Gastroesophageal sphincter (tissue), 4 donors: Measurements from ENCODE around the gene GALNT12. TPM values are rescaled to one million over a fixed set of nuclear protein-coding genes. Genes with fewer than 3 reads are reported as not detected.

Source experiments
- ATAC-seq: fragments of 150-250 bp; one replicate; pipeline ENCODE4 v1.9.1; 2016; ENCODE audit warnings: mild to moderate bottlenecking, moderate library complexity
- H3K27ac ChIP-seq, 4 donors: fragments of 200-600 bp; sonication (generic) in 3 of 4; 1 replicate in 3 of 4; 2 replicates in 1 of 4; pipeline ENCODE4 v1.5.1; 2016 to 2019
- H3K27me3 ChIP-seq: fragments of 200-600 bp; sonication (generic); one replicate; pipeline ENCODE4 v1.5.1; 2019
- H3K36me3 ChIP-seq, 2 donors: fragments of 200-600 bp; sonication (generic); one replicate each; pipeline ENCODE4 v1.5.1; 2019; ENCODE audit warnings: control low read depth in 1 of 2
- H3K4me1 ChIP-seq, 3 donors: fragments of 200-600 bp; sonication (generic); 1 replicate in 2 of 3; 2 replicates in 1 of 3; pipeline ENCODE4 v1.5.1; 2016 to 2019; ENCODE audit warnings: control low read depth in 2 of 3
- H3K4me3 ChIP-seq, 2 donors: fragments of 200-600 bp; sonication (generic); one replicate each; pipeline ENCODE4 v1.5.1; 2019; ENCODE audit warnings: mild to moderate bottlenecking in 1 of 2, moderate library complexity in 1 of 2
- H3K9me3 ChIP-seq, 3 donors: fragments of 200-600 bp; sonication (generic); one replicate each; pipeline ENCODE4 v1.5.1; 2017 to 2019; ENCODE audit warnings: control low read depth in 2 of 3
- EP300 ChIP-seq: sonication (generic); formaldehyde crosslinking; IDR thresholded peaks from one replicate; pipeline ENCODE4 v1.6.1; 2017; ENCODE audit warnings: antibody characterized with exemption, mild to moderate bottlenecking
- POLR2A ChIP-seq, 2 donors: fragments of 450-650 bp; IDR thresholded peaks; one replicate each; pipeline ENCODE4 v1.6.1; 2017; ENCODE audit warnings: antibody characterized with exemption in 2 of 2, mild to moderate bottlenecking in 2 of 2, moderate library complexity in 1 of 2
- POLR2AphosphoS5 ChIP-seq: sonication (generic); formaldehyde crosslinking; IDR thresholded peaks from one replicate; pipeline ENCODE4 v1.6.1; 2017; ENCODE audit warnings: antibody characterized with exemption
- WGBS, 2 donors: methylation state at CpG; one replicate each; pipeline ENCODE4 v1.1.5; 2018; ENCODE audit warnings: low coverage in 1 of 2; 5-methylcytosine and 5-hydroxymethylcytosine counted together
- total RNA-seq, 4 donors: library from RNA; depleted of rRNA; stranded (reverse); fragments of >200 nt; gene quantifications; one replicate each; pipeline ENCODE4 v1.1.0, GENCODE V29; 2016
- TF ChIP-seq, protein P1 (sequence below), 4 experiments: fragments of 200-600 bp in 2 of 4; fragments of 450-650 bp in 2 of 4; sonication (generic) in 1 of 4; IDR thresholded peaks; one replicate each; pipeline ENCODE4 v1.5.1; 2017 to 2019; ENCODE audit warnings: antibody characterized with exemption in 4 of 4, mild to moderate bottlenecking in 2 of 4, moderate library complexity in 2 of 4

The GALNT12 gene
- total RNA-seq, 4 donors from 2014 or later, result 13.7 to 34.6 (median 15.2) TPM

GRCh38 chr9:98784831-98785806 lies 22.4 kb upstream of the GALNT12 start:
- 60 to 61% methylated on average over 5 to 7 of the region's 11 CpGs for WGBS, 2 donors
- Histone ChIP-seq H3K4me3 (no peak overlapping the region), H3K36me3 (peaks cover 0 to 66% of the 10 kb centered on the region in 2 donors), H3K27me3 (no peaks in the 10 kb centered on the region), H3K27ac (no peak overlapping the region), H3K9me3 (no peaks in the 10 kb centered on the region), H3K4me1 (no peaks in the 10 kb centered on the region)
- TF ChIP-seq, protein P1, sequence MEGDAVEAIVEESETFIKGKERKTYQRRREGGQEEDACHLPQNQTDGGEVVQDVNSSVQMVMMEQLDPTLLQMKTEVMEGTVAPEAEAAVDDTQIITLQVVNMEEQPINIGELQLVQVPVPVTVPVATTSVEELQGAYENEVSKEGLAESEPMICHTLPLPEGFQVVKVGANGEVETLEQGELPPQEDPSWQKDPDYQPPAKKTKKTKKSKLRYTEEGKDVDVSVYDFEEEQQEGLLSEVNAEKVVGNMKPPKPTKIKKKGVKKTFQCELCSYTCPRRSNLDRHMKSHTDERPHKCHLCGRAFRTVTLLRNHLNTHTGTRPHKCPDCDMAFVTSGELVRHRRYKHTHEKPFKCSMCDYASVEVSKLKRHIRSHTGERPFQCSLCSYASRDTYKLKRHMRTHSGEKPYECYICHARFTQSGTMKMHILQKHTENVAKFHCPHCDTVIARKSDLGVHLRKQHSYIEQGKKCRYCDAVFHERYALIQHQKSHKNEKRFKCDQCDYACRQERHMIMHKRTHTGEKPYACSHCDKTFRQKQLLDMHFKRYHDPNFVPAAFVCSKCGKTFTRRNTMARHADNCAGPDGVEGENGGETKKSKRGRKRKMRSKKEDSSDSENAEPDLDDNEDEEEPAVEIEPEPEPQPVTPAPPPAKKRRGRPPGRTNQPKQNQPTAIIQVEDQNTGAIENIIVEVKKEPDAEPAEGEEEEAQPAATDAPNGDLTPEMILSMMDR (IDR thresholded peaks at IDR 0.05), result no peak
- TF ChIP-seq POLR2AphosphoS5 (no peak), POLR2A (IDR thresholded peaks at IDR 0.05) (no peak), EP300 (no peak)
- peak; percentile 23 for ATAC-seq

DNA sequence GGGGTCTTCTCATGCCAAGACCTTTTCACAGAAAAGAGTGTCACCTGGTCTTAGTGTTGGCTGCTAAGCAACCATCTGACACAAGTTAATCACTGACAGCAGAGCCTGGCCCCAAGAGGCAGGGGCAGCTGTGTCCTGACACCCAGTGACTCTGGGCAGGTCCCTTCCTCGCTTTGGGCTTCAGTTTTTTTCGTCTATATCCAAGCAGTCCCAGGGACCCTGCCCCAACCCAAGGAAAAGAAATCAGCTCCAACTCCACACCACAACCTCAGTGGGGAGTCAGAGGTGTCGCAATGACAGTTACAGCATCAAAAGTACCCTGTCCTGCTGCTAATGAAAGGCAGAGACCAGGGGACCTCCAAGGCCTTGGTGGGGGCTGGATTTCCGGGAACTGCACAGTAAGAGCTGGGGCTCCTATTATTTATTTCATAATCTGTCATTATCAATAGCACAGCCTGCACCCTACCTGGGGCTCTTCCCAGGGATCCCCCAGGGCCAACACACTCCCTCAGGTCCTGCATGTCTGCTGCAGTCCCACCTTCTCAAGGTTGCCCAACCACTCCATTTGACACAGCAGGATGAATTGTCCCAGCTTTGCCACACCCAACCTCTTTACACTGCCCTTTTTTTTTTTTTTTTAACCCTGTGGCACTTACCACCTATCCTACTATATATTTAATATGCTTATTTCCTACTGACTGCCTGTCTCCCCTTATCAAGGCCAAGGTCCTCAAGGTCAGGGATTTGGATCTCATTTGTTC lies 20.5 kb upstream of the GALNT12 start:
- Histone ChIP-seq H3K27ac (no peak overlapping the region), H3K36me3 (peaks cover 0 to 52% of the 10 kb centered on the region in 2 donors), H3K4me3 (no peak overlapping the region), H3K27me3 (no peaks in the 10 kb centered on the region), H3K9me3 (no peaks in the 10 kb centered on the region), H3K4me1 (peaks cover 0 to 15% (median 0%) of the 10 kb centered on the region in 3 donors)
- TF ChIP-seq POLR2AphosphoS5 (no peak), POLR2A (IDR thresholded peaks at IDR 0.05) (no peak), EP300 (no peak)
- TF ChIP-seq, protein P1 (IDR thresholded peaks at IDR 0.05), result no peak
- WGBS, 2 donors, result 78 to 100% methylated on average over 2 to 3 of the region's 4 CpGs
- ATAC-seq, result no peak

- WGBS, 2 donors, result 80% methylated on average over 1 of the region's 12 CpGs; no CpG with 5 or more reads in 1 of the 2 donors
- no peaks in the 10 kb centered on the region for H3K9me3 ChIP-seq
- ATAC-seq, result no peak
- peaks cover 0 to 43% of the 10 kb centered on the region in 2 donors for H3K36me3 ChIP-seq
- no peak for TF ChIP-seq POLR2A (IDR thresholded peaks at IDR 0.05)
- no peak for TF ChIP-seq EP300
- TF ChIP-seq, protein P1 (IDR thresholded peaks at IDR 0.05), result no peak
- no peak for TF ChIP-seq POLR2AphosphoS5
- peaks cover 0 to 19% (median 0%) of the 10 kb centered on the region in 3 donors for H3K4me1 ChIP-seq
- H3K4me3 ChIP-seq, result no peak overlapping the region
- H3K27ac ChIP-seq, result no peak overlapping the region
- no peaks in the 10 kb centered on the region for H3K27me3 ChIP-seq
These were observed 19.6 kb upstream of the GALNT12 start for GRCh38 chr9:98787766-98788335.

DNA sequence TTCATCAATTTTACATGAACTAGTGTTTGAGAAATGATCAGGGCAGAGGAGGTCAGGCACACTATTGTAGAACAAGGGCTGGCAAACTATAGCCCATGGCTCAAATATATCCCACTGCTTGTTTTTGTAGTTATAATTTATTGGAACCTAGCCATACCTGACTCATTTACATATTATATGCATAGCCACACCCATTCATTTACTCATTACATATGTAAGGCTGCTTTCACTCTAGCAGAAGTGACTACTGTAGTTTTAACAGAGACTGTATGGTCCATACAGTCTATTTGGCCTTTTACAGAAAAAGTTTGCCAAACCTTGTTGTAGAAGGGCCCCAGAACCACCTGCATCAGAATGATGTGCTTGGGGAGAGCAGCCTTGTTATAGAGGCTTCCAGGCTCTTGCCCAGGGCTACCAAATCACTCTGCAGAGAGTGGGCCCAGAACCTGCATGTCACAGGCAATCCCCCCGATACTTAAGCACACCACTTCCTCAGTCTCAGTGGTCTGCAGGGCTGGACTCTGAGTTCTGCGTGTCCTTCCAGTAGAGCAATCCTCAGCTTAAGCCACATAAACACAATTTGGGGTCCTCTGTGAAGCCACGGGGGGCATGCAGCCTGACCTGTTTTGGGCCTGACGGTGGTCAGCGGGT lies 17.9 kb upstream of the GALNT12 start:
- H3K36me3 ChIP-seq, result peaks cover 0 to 26% of the 10 kb centered on the region in 2 donors
- no peaks in the 10 kb centered on the region for H3K9me3 ChIP-seq
- WGBS, 2 donors, result 93% methylated on average over 2 of the region's 5 CpGs; no CpG with 5 or more reads in 1 of the 2 donors
- no peak for ATAC-seq
- no peak overlapping the region for H3K4me3 ChIP-seq
- no peaks in the 10 kb centered on the region for H3K27me3 ChIP-seq
- TF ChIP-seq POLR2A (IDR thresholded peaks at IDR 0.05) (no peak), EP300 (no peak), POLR2AphosphoS5 (no peak)
- TF ChIP-seq, protein P1 (IDR thresholded peaks at IDR 0.05), result no peak
- peaks cover 0 to 25% (median 2%) of the 10 kb centered on the region in 3 donors for H3K4me1 ChIP-seq
- H3K27ac ChIP-seq, result no peak overlapping the region
